ENCODE measurements around the gene ACBD4. TPM values are rescaled to one million over a fixed set of nuclear protein-coding genes. Genes with fewer than 3 reads are reported as not detected.
"Not testable (repeated sequence)": the region's sequence is repeated elsewhere in the genome, so short reads cannot be mapped to it uniquely, and the experiment has no call there.

Gene ACBD4
- total RNA-seq, 1 donor from 2014 or later, result 15.9 TPM

DNA sequence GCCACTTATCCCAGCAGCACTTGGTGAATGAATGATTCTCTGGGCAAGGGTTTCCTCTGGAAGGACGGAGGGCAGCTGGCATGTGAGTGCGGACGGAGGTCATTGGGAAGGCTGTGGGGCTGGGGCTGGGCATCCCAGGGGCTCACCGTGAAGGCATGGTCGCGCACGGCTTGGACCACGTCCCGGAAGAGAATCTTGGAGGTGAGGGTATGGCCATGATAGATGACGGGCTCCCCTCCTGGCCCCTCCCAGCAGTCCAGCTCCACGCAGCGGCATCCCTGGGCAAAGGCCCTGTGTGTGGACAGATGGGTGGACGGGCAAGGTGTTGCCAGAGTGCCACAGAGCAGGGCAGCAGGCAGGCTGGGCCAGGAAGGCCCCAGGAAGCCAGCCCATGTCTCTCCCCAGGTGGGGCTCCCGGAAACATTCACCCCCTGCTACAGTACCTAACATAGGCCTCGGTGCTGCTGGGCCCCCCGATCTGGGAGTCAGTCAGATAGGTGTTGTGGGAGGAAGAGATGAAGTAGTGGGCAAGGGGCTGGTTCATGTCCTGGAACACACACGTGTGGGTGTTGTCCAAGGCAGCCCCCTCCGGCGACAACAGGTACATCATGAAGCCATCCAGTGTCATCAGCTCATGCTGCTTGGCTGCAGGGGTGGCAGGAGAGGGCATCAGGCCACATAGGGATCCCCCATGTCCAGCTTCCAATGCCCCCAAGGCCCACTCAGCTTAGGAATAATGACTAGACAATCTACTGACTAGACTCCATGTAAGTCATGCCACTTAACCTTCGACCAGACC, 17.4 kb upstream of the ACBD4 start:
- intact Hi-C loops (cut with micrococcal nuclease), result no loop called here
- no peaks in the 10 kb centered on the region for H3K4me1 Mint-ChIP-seq (ENCODE audit: low read depth)
- no peak overlapping the region for H3K4me3 Mint-ChIP-seq (ENCODE audit: low read depth)
- no peak for DNase-seq (ENCODE audit: low spot score)
- no peak overlapping the region for H3K27ac Mint-ChIP-seq
- H3K36me3 Mint-ChIP-seq (ENCODE audit: low read depth), result no peaks in the 10 kb centered on the region
- H3K27me3 Mint-ChIP-seq (ENCODE audit: low read depth), result peaks cover 9% of the 10 kb centered on the region
- no peaks in the 10 kb centered on the region for H3K9me3 Mint-ChIP-seq

DNA sequence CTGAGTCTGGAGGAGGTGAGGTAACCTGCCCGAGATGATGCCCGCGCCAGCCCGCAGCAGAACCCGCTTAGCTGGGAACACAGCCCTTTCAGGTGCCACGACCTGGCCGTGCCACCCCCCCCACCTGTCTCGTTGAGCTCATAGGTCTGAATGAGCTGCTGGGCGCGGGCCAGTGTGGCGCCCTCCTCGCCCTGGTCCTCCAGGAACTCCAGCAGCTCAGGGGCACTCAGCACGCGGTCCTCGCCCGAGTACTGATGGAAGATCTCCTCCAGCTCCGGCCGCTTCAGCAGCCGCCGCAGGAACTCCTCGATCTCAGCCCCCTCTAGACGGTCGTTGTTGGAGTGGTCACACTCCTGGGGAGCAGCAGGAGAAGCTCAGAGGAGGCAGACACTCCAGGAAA, 16.8 kb upstream of the ACBD4 start:
- intact Hi-C loops (cut with micrococcal nuclease), result no loop called here
- H3K9me3 Mint-ChIP-seq, result no peaks in the 10 kb centered on the region
- no peak overlapping the region for H3K27ac Mint-ChIP-seq
- no peaks in the 10 kb centered on the region for H3K36me3 Mint-ChIP-seq (ENCODE audit: low read depth)
- H3K27me3 Mint-ChIP-seq (ENCODE audit: low read depth), result peaks cover 11% of the 10 kb centered on the region
- no peak for DNase-seq (ENCODE audit: low spot score)
- H3K4me1 Mint-ChIP-seq (ENCODE audit: low read depth), result no peaks in the 10 kb centered on the region
- no peak overlapping the region for H3K4me3 Mint-ChIP-seq (ENCODE audit: low read depth)

DNA sequence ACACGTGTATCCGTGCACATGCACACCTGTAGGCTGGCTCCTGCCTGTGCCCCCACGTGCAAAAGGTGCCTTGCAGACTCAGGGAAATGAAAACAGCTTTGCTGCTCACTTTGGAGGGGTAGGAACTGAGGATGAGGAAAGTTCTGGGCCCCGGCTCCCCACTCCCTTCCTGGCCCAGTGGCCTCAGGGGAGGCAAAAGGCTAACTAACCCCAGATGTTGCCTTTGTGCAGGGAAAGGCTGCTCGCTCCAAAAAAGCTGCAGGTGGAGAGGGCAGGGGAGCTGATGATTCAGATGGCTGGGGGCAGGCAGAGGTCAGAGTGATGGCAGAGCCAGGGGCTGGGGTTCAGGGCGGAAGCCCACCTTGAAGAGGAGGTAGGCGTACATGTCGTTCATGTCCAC, 15.5 kb upstream of the ACBD4 start:
- intact Hi-C loops (cut with micrococcal nuclease), result no loop called here
- H3K27ac Mint-ChIP-seq, result no peak overlapping the region
- H3K9me3 Mint-ChIP-seq, result no peaks in the 10 kb centered on the region
- H3K4me1 Mint-ChIP-seq (ENCODE audit: low read depth), result peaks cover 3% of the 10 kb centered on the region
- no peak overlapping the region for H3K4me3 Mint-ChIP-seq (ENCODE audit: low read depth)
- H3K27me3 Mint-ChIP-seq (ENCODE audit: low read depth), result peaks cover 11% of the 10 kb centered on the region
- DNase-seq (ENCODE audit: low spot score), result no peak
- no peaks in the 10 kb centered on the region for H3K36me3 Mint-ChIP-seq (ENCODE audit: low read depth)

DNA sequence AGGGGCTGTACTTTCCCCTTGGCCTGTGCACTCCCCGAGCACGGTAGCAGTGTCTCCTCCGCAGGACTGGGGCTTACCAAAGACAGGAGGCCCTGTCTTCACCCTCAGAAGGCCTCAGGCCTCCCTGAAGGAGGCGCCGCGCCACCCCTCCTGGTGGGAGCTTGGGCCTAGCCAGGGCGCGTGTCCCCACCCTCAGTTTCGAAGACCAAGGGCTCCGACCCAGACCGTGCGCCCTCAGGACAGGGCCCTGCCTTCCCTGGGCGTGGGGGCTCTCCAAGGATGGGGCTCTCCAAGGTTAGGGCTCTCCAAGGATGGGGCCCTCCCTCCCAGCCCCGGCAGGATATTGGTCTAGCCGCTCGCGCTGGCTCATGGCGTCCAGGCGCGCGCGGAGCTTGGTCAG, 14.9 kb upstream of the ACBD4 start:
- Mint-ChIP-seq H3K4me1 (ENCODE audit: low read depth) (peaks cover 3% of the 10 kb centered on the region), H3K36me3 (ENCODE audit: low read depth) (no peaks in the 10 kb centered on the region), H3K4me3 (ENCODE audit: low read depth) (no peak overlapping the region), H3K9me3 (no peaks in the 10 kb centered on the region), H3K27me3 (ENCODE audit: low read depth) (peaks cover 11% of the 10 kb centered on the region), H3K27ac (no peak overlapping the region)
- intact Hi-C loops (cut with micrococcal nuclease), result no loop called here
- no peak for DNase-seq (ENCODE audit: low spot score)

DNA sequence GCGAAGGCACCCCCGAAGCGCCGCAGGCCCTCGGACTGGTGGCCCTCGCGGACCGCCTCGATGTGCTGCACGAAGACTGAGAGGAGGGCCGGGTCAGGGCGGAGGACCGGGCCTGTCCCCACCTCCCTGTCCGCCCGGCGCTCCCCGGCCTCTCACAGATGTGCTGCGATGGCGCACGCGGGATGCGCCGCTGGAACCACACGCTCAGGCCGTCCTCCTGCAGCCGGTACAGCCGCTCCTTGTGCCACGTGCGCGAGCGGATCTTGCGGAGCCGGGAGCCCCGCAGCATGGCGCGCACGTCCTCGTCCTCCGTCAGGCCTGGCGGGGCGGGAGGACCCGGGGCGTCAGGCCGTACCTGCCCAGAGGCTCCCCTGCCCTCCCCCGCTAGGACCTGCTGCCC, 14.4 kb upstream of the ACBD4 start:
- Mint-ChIP-seq H3K36me3 (ENCODE audit: low read depth) (no peaks in the 10 kb centered on the region), H3K27me3 (ENCODE audit: low read depth) (peaks cover 9% of the 10 kb centered on the region), H3K9me3 (no peaks in the 10 kb centered on the region), H3K4me3 (ENCODE audit: low read depth) (no peak overlapping the region), H3K27ac (no peak overlapping the region), H3K4me1 (ENCODE audit: low read depth) (peaks cover 3% of the 10 kb centered on the region)
- no peak for DNase-seq (ENCODE audit: low spot score)
- intact Hi-C loops (cut with micrococcal nuclease), result no loop called here

DNA sequence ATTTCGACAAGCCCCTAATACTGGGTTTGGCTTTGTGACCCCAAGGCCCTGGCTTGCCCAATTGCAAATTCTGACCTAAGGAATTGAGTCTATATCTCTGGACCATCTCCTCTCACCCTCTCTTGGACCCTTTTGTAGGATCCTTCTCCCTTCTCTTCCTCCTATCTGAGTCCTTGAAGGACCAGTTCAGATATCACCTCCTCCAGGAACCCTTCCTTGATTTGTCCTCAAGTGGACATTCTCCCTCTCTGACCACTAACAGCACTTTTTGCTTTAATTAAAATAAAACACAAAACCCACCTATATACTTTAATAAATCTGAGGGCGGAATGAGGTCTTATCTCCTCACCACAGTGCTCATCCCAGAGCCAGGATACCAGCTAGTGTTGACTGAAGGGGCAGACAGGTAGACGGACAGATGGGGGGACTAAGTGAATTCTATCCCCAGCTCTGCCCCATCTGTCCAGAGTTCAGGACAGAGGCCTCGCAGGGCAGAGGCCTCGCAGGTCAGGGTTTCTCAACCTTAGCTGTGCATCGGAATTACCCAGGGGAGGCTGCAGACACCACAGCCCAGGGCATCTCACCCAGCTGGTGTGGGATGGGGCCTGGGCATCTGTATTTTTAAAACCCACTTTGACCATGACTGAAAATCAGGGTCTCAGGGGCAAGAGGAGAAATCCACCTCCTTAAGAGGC, 12.3 kb upstream of the ACBD4 start:
- Mint-ChIP-seq H3K4me1 (ENCODE audit: low read depth) (peaks cover 3% of the 10 kb centered on the region), H3K27me3 (ENCODE audit: low read depth) (peaks cover 9% of the 10 kb centered on the region), H3K4me3 (ENCODE audit: low read depth) (no peak overlapping the region), H3K27ac (no peak overlapping the region), H3K36me3 (ENCODE audit: low read depth) (no peaks in the 10 kb centered on the region), H3K9me3 (no peaks in the 10 kb centered on the region)
- intact Hi-C loops (cut with micrococcal nuclease), result no loop called here
- no peak for DNase-seq (ENCODE audit: low spot score)

DNA sequence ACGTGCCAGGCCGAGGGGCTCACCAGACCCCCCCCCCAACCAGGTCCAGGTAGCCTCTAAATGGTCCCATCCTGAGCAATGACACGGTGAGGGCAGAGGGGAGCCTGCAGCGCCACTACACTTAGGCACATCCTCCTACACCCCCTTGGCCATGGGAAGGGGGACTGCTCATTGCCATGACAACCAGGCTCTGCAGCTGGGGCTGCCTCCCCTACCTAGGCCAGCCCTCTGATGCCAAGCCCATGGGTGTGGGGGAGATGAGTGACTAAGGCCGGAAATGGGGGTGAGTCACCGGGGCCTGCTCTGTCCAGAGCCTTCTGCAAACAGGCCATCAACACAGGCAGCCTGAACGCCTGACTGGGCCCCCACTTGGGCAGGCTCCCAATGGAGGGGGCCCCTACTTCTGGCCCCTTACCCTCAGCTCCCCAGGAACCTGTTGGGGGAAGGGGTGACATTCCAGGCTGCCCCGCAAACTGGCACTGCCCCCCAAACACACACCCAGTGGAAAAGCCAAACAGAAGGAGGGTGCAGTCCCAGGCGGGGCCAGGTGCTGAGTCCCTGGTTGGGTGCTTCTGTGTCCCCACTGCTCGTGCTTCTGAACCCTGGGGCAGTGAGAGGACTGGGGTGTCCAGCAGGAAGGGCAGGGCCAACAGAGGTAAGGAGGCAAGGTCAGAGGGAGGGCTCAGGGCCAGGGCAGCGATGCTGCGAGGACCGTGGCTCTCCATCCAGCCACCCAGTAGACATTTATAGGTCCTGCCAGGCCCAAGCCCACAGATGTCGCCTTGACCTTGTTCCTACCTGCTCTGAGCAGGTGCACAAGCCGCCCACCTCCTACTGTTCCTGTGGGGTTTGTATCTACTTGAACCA, 11.3 kb upstream of the ACBD4 start:
- no peaks in the 10 kb centered on the region for H3K36me3 Mint-ChIP-seq (ENCODE audit: low read depth)

DNA sequence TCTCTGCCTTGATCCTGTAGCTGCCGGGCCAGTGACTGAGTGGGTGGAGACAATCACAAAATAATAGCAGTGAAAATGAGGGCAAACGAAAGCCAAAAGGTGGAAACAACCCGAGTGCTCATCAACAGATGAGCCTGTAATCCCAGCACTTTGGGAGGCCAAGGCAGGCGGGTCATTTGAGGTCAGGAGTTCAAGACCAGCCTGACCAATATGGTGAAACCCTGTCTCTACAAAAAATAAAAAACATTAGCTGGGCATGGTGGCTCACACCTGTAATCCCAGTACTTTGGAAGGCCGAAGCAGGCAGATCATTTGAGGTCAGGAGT, 10.7 kb upstream of the ACBD4 start:
- H3K27ac Mint-ChIP-seq; H3K36me3 Mint-ChIP-seq (ENCODE audit: low read depth): not testable (repeated sequence)

More for the DNA sequence above, 11.3 kb upstream of the ACBD4 start:
- peaks cover 3% of the 10 kb centered on the region for H3K4me1 Mint-ChIP-seq (ENCODE audit: low read depth)
- no peaks in the 10 kb centered on the region for H3K9me3 Mint-ChIP-seq
- DNase-seq (ENCODE audit: low spot score), result no peak
- H3K27me3 Mint-ChIP-seq (ENCODE audit: low read depth), result peaks cover 9% of the 10 kb centered on the region
- no peak overlapping the region for H3K4me3 Mint-ChIP-seq (ENCODE audit: low read depth)
- intact Hi-C loops (cut with micrococcal nuclease), result no loop called here
- H3K27ac Mint-ChIP-seq, result peak overlapping the region; percentile 22

DNA sequence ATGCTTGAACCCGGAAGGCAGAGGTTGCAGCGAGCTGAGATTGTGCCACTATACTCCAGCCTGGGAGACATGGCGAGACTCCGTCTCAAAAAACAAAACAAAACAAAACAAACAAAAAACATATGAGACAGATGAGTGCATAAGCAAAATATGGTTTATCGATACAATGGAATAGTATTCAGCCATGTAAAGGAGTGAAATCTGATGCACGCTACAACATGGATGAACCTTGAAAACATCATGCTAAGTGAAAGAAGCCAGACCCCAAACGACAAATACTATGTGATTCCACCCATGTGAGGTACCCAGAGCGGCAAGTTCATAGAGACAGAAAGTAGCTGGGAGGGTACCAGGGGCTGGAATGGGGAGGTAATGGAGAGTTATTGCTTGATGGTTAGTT, 10.0 kb upstream of the ACBD4 start:
- Mint-ChIP-seq H3K27me3 (ENCODE audit: low read depth) (peaks cover 12% of the 10 kb centered on the region), H3K4me1 (ENCODE audit: low read depth) (peaks cover 3% of the 10 kb centered on the region), H3K27ac (no peak overlapping the region), H3K36me3 (ENCODE audit: low read depth) (no peaks in the 10 kb centered on the region), H3K9me3 (no peaks in the 10 kb centered on the region), H3K4me3 (ENCODE audit: low read depth) (no peak overlapping the region)
- intact Hi-C loops (cut with micrococcal nuclease), result no loop called here
- no peak for DNase-seq (ENCODE audit: low spot score)

More for the DNA sequence above, 10.7 kb upstream of the ACBD4 start:
- H3K27me3 Mint-ChIP-seq (ENCODE audit: low read depth); intact Hi-C loops (cut with micrococcal nuclease); H3K4me3 Mint-ChIP-seq (ENCODE audit: low read depth); H3K9me3 Mint-ChIP-seq; DNase-seq (ENCODE audit: low spot score); H3K4me1 Mint-ChIP-seq (ENCODE audit: low read depth): not testable (repeated sequence)

DNA sequence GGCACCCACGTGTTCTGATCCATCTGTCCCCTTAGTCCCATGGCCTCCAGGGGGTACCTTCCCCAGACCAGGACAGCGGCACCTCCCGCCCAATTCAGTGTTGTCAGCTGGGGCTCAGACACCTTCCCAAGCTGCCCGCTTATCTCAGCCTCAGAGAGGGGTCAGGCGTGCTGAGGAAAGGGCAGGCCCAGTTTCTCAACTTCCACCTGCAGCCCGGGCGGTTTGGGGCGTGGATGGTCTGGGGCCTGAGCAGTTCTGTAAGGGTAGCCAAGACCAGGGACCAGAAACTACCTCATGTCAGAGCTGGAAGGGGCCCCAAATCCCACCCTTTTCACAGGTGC, 8.3 kb upstream of the ACBD4 start:
- Mint-ChIP-seq H3K9me3 (no peaks in the 10 kb centered on the region), H3K27ac (no peak overlapping the region), H3K27me3 (ENCODE audit: low read depth) (peaks cover 10% of the 10 kb centered on the region), H3K4me3 (ENCODE audit: low read depth) (no peak overlapping the region), H3K4me1 (ENCODE audit: low read depth) (peaks cover 3% of the 10 kb centered on the region), H3K36me3 (ENCODE audit: low read depth) (no peaks in the 10 kb centered on the region)
- no peak for DNase-seq (ENCODE audit: low spot score)
- intact Hi-C loops (cut with micrococcal nuclease), result no loop called here

DNA sequence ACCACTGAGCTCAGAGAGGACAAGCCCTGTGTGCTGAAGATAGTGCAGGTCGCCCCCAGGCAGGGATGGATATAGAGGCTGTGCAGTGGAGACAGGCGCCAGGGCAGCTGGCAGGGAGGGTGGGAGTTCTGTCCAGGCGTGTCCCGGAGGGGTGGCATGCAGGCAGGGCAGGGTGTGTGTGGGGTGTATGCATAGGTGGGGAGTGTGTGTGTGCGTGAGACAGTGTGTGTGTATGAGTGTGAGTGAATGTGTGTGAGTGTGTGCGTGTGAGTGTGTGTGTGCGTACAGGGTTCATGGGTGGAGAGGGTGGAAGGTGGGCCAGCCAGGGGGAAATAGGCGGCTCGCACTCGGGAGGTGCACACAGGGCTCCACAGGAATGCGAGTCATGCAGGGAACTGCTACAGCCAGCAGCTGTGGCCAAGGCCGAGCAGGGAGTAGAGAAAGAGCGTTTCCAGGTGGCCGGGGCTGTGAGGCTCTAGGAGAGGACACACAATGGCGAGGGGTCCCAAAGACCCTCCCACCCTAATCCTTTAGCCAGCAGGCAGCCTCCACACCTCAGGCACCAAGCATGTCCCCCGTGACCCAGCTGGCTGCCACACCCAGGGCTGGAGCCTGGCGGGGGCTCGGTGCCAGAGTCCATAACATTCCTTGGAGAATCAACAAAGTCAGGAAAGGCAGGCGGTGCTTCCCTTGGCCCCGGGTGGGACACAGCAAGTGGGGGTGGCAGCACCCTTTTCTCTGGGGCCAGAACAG, 7.8 kb upstream of the ACBD4 start:
- no peak overlapping the region for H3K4me3 Mint-ChIP-seq (ENCODE audit: low read depth)
- intact Hi-C loops (cut with micrococcal nuclease), result no loop called here
- H3K4me1 Mint-ChIP-seq (ENCODE audit: low read depth), result peaks cover 3% of the 10 kb centered on the region
- H3K9me3 Mint-ChIP-seq, result no peaks in the 10 kb centered on the region
- DNase-seq (ENCODE audit: low spot score), result no peak
- H3K27me3 Mint-ChIP-seq (ENCODE audit: low read depth), result peaks cover 10% of the 10 kb centered on the region
- no peaks in the 10 kb centered on the region for H3K36me3 Mint-ChIP-seq (ENCODE audit: low read depth)
- H3K27ac Mint-ChIP-seq, result no peak overlapping the region

DNA sequence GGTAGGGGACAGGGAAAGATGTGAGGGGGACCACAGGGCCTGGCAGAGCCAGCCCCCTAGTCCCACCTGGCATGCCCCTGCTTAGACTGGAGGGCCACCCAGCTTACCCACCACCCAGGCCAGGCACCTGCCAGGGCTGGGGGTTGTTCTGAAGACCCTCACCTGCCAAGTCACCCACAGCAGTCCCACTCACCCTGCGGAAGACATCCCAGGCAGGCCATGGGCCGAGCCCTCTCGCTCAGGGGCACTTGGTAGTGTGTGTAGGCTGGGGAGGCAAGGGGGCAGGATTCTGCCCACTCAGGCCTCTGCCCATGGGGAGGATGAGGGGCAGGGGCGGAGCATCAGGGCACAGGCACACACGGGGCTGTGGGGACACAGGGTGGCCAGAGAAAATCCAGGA, 7.2 kb upstream of the ACBD4 start:
- Mint-ChIP-seq H3K9me3 (no peaks in the 10 kb centered on the region), H3K36me3 (ENCODE audit: low read depth) (no peaks in the 10 kb centered on the region), H3K27ac (no peak overlapping the region), H3K4me1 (ENCODE audit: low read depth) (peaks cover 6% of the 10 kb centered on the region), H3K4me3 (ENCODE audit: low read depth) (no peak overlapping the region), H3K27me3 (ENCODE audit: low read depth) (peaks cover 8% of the 10 kb centered on the region)
- intact Hi-C loops (cut with micrococcal nuclease), result no loop called here
- no peak for DNase-seq (ENCODE audit: low spot score)
